K562 (cell line): Measurements from ENCODE around the gene ELK4. TPM values are rescaled to one million over a fixed set of nuclear protein-coding genes. Genes with fewer than 3 reads are reported as not detected.

Experiments
- ATAC-seq: fragments of 200-7000 bp; cut with Tn5 transposase; 3 replicates; pipeline ENCODE4 v1.9.1; 2020; ENCODE audit warnings: moderate library complexity
- BruUV-seq: library from RNA; stranded (reverse); fragments of 400-500 nt; replicated peaks from 2 replicates; lab custom pipeline; 2021; lab: Mats Ljungman, UMichigan
- CTCF ChIA-PET: fragments of 300-600 bp; formaldehyde crosslinking; extraction: SDS; loops from one replicate; lab custom pipeline; 2021; ENCODE audit warnings: low intra/inter-chr PET ratio; lab: Yijun Ruan, JAX
- POLR2A ChIA-PET: fragments of 300-600, 350-650 bp; sonication (Branson Sonifier 250); formaldehyde crosslinking; extraction: SDS; loops from one replicate; lab custom pipeline; 2021; ENCODE audit warnings: antibody characterized with exemption, inconsistent platforms; lab: Yijun Ruan, JAX
- DNase-seq, 4 experiments: peaks; one replicate each; pipeline versions ENCODE4 v3.0.0 to v3.0.0-alpha.2; 2011 to 2018; ENCODE audit warnings: low spot score in 3 of 4, mixed read lengths in 3 of 4; ENCODE audit errors: extremely low read depth in 1 of 4
- FAIRE-seq: peaks from 2 replicates; lab custom pipeline; 2011; peaks lifted over from hg19 to GRCh38; lab: Jason Lieb, UNC
- H2AFZ ChIP-seq: 2 replicates; pipeline ENCODE4 v1.6.0; 2011; ENCODE audit warnings: low read depth, low read length, control low read depth, inconsistent platforms
- H3K27ac ChIP-seq: fragments of 200-600 bp; 3 replicates; pipeline ENCODE4 v1.8.0; 2011; ENCODE audit warnings: low read depth, mild to moderate bottlenecking, control low read depth, inconsistent platforms, low read length, moderate library complexity, mixed read lengths; ENCODE audit errors: extremely low read depth
- H3K27me3 ChIP-seq, 2 experiments: fragments of 300-600 bp in 1 of 2; 2 replicates in 1 of 2; 3 replicates in 1 of 2; pipeline versions ENCODE4 v1.6.0 to v1.8.0; 2011; ENCODE audit warnings: inconsistent platforms in 2 of 2, low read length in 2 of 2, mild to moderate bottlenecking in 1 of 2, mixed read lengths in 1 of 2, moderate library complexity in 1 of 2; ENCODE audit not compliant: control insufficient read depth in 2 of 2, insufficient read depth in 2 of 2
- H3K36me3 ChIP-seq: fragments of 300-600 bp; 3 replicates; pipeline ENCODE4 v1.8.0; 2011; ENCODE audit warnings: mild to moderate bottlenecking, low read length, inconsistent platforms; ENCODE audit not compliant: control insufficient read depth, insufficient read depth
- H3K4me1 ChIP-seq, 2 experiments: fragments of 200-600 bp in 1 of 2; replicated peaks in 1 of 2; 2 replicates in 1 of 2; 3 replicates in 1 of 2; pipeline versions ENCODE4 v1.5.1 to v1.8.0; 2011; ENCODE audit warnings: inconsistent platforms in 2 of 2, low read length in 2 of 2, mild to moderate bottlenecking in 1 of 2, mixed read lengths in 1 of 2, moderate library complexity in 1 of 2; ENCODE audit not compliant: control insufficient read depth in 2 of 2, insufficient read depth in 2 of 2
- H3K4me2 ChIP-seq: 2 replicates; pipeline ENCODE4 v1.6.1; 2011; ENCODE audit warnings: low read length, control low read depth, inconsistent platforms, mixed read lengths; ENCODE audit not compliant: insufficient read depth
- H3K4me3 ChIP-seq: fragments of 200-600 bp; sonication (generic), shearing (Covaris generic); 2 replicates; pipeline ENCODE4 v1.5.1; 2016; ENCODE audit warnings: control low read depth, inconsistent platforms
- H3K79me2 ChIP-seq: fragments of 200-600 bp; 3 replicates; pipeline ENCODE4 v1.8.0; 2011; ENCODE audit warnings: low read length, inconsistent platforms; ENCODE audit not compliant: control insufficient read depth, insufficient read depth
- H3K9ac ChIP-seq, 2 experiments: 2 replicates each; pipeline versions ENCODE4 v1.6.0 to v1.6.1; 2011; ENCODE audit warnings: low read depth in 2 of 2, low read length in 2 of 2, control low read depth in 1 of 2, inconsistent platforms in 1 of 2, mild to moderate bottlenecking in 1 of 2, mixed read lengths in 1 of 2; ENCODE audit not compliant: insufficient read depth in 1 of 2
- H3K9me1 ChIP-seq: one replicate; pipeline ENCODE4 v1.6.0; 2011; ENCODE audit warnings: inconsistent platforms, mild to moderate bottlenecking, low read length, moderate library complexity; ENCODE audit not compliant: control insufficient read depth, insufficient read depth
- H3K9me3 ChIP-seq: replicated peaks from 2 replicates; pipeline ENCODE4 v1.5.1; 2011; ENCODE audit warnings: low read depth, low read length, inconsistent platforms; ENCODE audit not compliant: control insufficient read depth, insufficient read depth
- H4K20me1 ChIP-seq: replicated peaks from 2 replicates; pipeline ENCODE4 v1.6.1; 2011; ENCODE audit warnings: low read length, inconsistent platforms, mixed read lengths; ENCODE audit not compliant: control insufficient read depth, insufficient read depth
- E4F1 ChIP-seq: fragments of 250-450 bp; sonication (Bioruptor Pico); IDR thresholded peaks from 2 replicates; pipeline ENCODE4 v1.5.0; 2021; ENCODE audit warnings: mild to moderate bottlenecking, borderline replicate concordance
- MED1 ChIP-seq: sonication (generic); formaldehyde crosslinking; IDR thresholded peaks from 2 replicates; pipeline ENCODE4 v1.8.1; 2023; ENCODE audit warnings: missing genetic modification reagents, borderline replicate concordance
- SIX5 ChIP-seq, 2 experiments: IDR thresholded peaks; 2 replicates each; pipeline ENCODE4 v1.6.1; 2011; ENCODE audit warnings: low read length in 2 of 2, borderline replicate concordance in 1 of 2, low read depth in 1 of 2, mild to moderate bottlenecking in 1 of 2, moderate library complexity in 1 of 2; ENCODE audit not compliant: insufficient read depth in 1 of 2
- TAF15 ChIP-seq: fragments of 200-400 bp; formaldehyde crosslinking; IDR thresholded peaks from 2 replicates; pipeline ENCODE4 v1.6.1; 2017; ENCODE audit warnings: mild to moderate bottlenecking, low read depth, low read length, moderate library complexity
- ZZZ3 ChIP-seq: fragments of 450-650 bp; IDR thresholded peaks from 2 replicates; pipeline ENCODE4 v1.6.1; 2016; ENCODE audit warnings: antibody characterized with exemption, mild to moderate bottlenecking, moderate library complexity
- WGBS: fragments of 100-300 bp; shearing (Covaris generic); methylation state at CpG from one replicate; pipeline ENCODE4 v1.1.6; 2016; ENCODE audit warnings: low coverage, mixed read lengths; ENCODE audit not compliant: insufficient coverage; ENCODE audit errors: missing lambda C conversion rate; 5-methylcytosine and 5-hydroxymethylcytosine counted together
- in situ Hi-C: fragments of 300-500 bp; cut with MboI; formaldehyde crosslinking; loops from 4 replicates; pipeline ENCODE4 v1.15.0; 2018; ENCODE audit warnings: inconsistent platforms, mixed read lengths
- intact Hi-C: fragments of 100-400 bp; cut with micrococcal nuclease; formaldehyde crosslinking; loops from 2 replicates; pipeline ENCODE4 v1.14.2; 2022
- polyA plus RNA-seq, 8 experiments: library from polyadenylated mRNA; depleted of rRNA in 4 of 8; stranded (reverse) in 5 of 8; unstranded in 3 of 8; fragments of >200 nt; fragmentation: Nextera tagmentation in 2 of 8; fragmentation: Illumina TruSeq in 1 of 8; extraction: Ambion mirVana in 2 of 8; extraction: Trizol in 1 of 8; gene quantifications; 2 replicates each; pipeline versions ENCODE4 v1.2.1 to v1.2.3, GENCODE V29; 2011 to 2014; ENCODE audit warnings: inconsistent platforms in 1 of 8, missing spikeins in 1 of 8
- total RNA-seq, 7 experiments: library from RNA; depleted of rRNA in 6 of 7; stranded (reverse); fragments of >200 nt in 6 of 7; fragmentation: Illumina TruSeq in 2 of 7; extraction: Trizol in 2 of 7; gene quantifications; 2 replicates each; pipeline versions ENCODE4 v1.2.1 to v1.2.3, GENCODE V29; 2011 to 2021; ENCODE audit warnings: low replicate concordance in 1 of 7

Gene ELK4
- total and polyA plus RNA-seq, 9 of the 15 experiments (the other 6 are each of a cell fraction or from before 2014, with no cell fraction given) = 2.0 to 21.7 (median 9.2) TPM

GRCh38 chr1:205613854-205614412 lies 17.9 kb downstream of the ELK4 start:
- H3K4me2 ChIP-seq = no peak overlapping the region
- H3K4me3 ChIP-seq = no peak overlapping the region
- H3K9ac ChIP-seq = no peak overlapping the region
- ATAC-seq (no peak), DNase-seq (no peak), FAIRE-seq (no peak)
- no TSS peak for BruUV-seq
- 93% methylated on average over 2 of the region's 2 CpGs for WGBS
- intact Hi-C loops = no loop called here
- TF ChIP-seq ZZZ3 (no peak), TAF15 (no peak), SIX5 (IDR thresholded peaks at IDR 0.05; ENCODE audit: borderline replicate concordance in 1 of 2, insufficient read depth in 1 of 2, low read depth in 1 of 2, low read length in 2 of 2) (no peak), E4F1 (CRISPR knock-in tag) (no peak), MED1 (CRISPR knock-in tag) (no peak)
- no peaks in the 10 kb centered on the region for H3K9me3 ChIP-seq
- no peaks in the 10 kb centered on the region for H3K9me1 ChIP-seq
- no peaks in the 10 kb centered on the region for H3K4me1 ChIP-seq
- ChIA-PET POLR2A (interaction anchor here (0.6 kb wide), 1 partner anchor 85 kb away, joined by 3 read pairs; no protein-coding TSS in a partner anchor), CTCF (no interaction called here)
- in situ Hi-C loops = no loop called here
- peaks cover 11% of the 10 kb centered on the region; the same call in 1 of the 3 replicates for H3K79me2 ChIP-seq
- H3K27me3 ChIP-seq = no peaks in the 10 kb centered on the region
- no peak overlapping the region for H3K27ac ChIP-seq
- H4K20me1 ChIP-seq = no peaks in the 10 kb centered on the region
- H3K36me3 ChIP-seq = peaks cover 85% of the 10 kb centered on the region
- H2AFZ ChIP-seq = no peak overlapping the region
